Measurements from ENCODE around the gene PREX1. TPM values are rescaled to one million over a fixed set of nuclear protein-coding genes. Genes with fewer than 3 reads are reported as not detected.

The PREX1 gene
- total RNA-seq, 2 experiments from 2014 or later: 20.7 to 25.3 TPM

GRCh38 chr20:48777821-48778220 is 50.0 kb downstream of the PREX1 start:
- Histone ChIP-seq H3K9me2 (ENCODE audit: insufficient read depth, low read length) (no peaks in the 10 kb centered on the region), H3K4me3 (ENCODE audit: low read depth, low read length, poor library complexity, severe bottlenecking) (no peak overlapping the region), H3K79me2 (ENCODE audit: insufficient read depth, low read depth, low read length) (peaks cover 15% of the 10 kb centered on the region; the same call in 1 of the 2 replicates), H3K27ac (ENCODE audit: low read depth, low read length, poor library complexity, severe bottlenecking) (no peak overlapping the region), H3K36me3 (ENCODE audit: insufficient read depth, low read length) (peaks cover 11% of the 10 kb centered on the region; the same call in 1 of the 2 replicates), H3K9me3 (ENCODE audit: low read length) (peaks cover 34% of the 10 kb centered on the region), H2AFZ (ENCODE audit: low read length) (no peak overlapping the region), H3K4me2 (ENCODE audit: low read length) (no peak overlapping the region), H4K20me1 (ENCODE audit: insufficient read depth, low read length) (no peaks in the 10 kb centered on the region), H3K4me1 (ENCODE audit: insufficient read depth, low read length, poor library complexity, severe bottlenecking) (peaks cover 34% of the 10 kb centered on the region)
- no peak for DNase-seq (ENCODE audit: low spot score)
- ChIA-PET CTCF (ENCODE audit: unreplicated experiment) (no interaction called here), POLR2A (interaction anchor here (1.3 kb wide), 1 partner anchor 10 kb away, joined by 3 read pairs; no protein-coding TSS in a partner anchor)
- BruUV-seq (replicated peaks): no TSS peak
- intact Hi-C loops (cut with micrococcal nuclease; ENCODE audit: unreplicated experiment): no loop called here
- no peak for TF ChIP-seq CTCF (conservative IDR thresholded peaks at IDR 0.05; ENCODE audit: low read length)
- TF ChIP-seq EZH2phosphoT487 (IDR thresholded peaks at IDR 0.05; ENCODE audit: borderline replicate concordance, low read depth, low read length): no peak

GRCh38 chr20:48777005-48777404 is 50.8 kb downstream of the PREX1 start:
- ChIA-PET CTCF (ENCODE audit: unreplicated experiment) (no interaction called here), POLR2A (interaction anchor here (1.3 kb wide), 1 partner anchor 11 kb away, joined by 3 read pairs; no protein-coding TSS in a partner anchor)
- intact Hi-C loops (cut with micrococcal nuclease; ENCODE audit: unreplicated experiment): no loop called here

More at GRCh38 chr20:48777005-48777404, 50.8 kb downstream of the PREX1 start:
- H3K4me3 ChIP-seq (ENCODE audit: low read depth, low read length, poor library complexity, severe bottlenecking): no peak overlapping the region
- no peaks in the 10 kb centered on the region for H3K9me2 ChIP-seq (ENCODE audit: insufficient read depth, low read length)
- peaks cover 34% of the 10 kb centered on the region for H3K4me1 ChIP-seq (ENCODE audit: insufficient read depth, low read length, poor library complexity, severe bottlenecking)
- no peak for DNase-seq (ENCODE audit: low spot score)
- no peak overlapping the region for H2AFZ ChIP-seq (ENCODE audit: low read length)
- peaks cover 11% of the 10 kb centered on the region; the same call in 1 of the 2 replicates for H3K36me3 ChIP-seq (ENCODE audit: insufficient read depth, low read length)
- TF ChIP-seq CTCF (conservative IDR thresholded peaks at IDR 0.05; ENCODE audit: low read length) (no peak), EZH2phosphoT487 (IDR thresholded peaks at IDR 0.05; ENCODE audit: borderline replicate concordance, low read depth, low read length) (no peak)
- H3K4me2 ChIP-seq (ENCODE audit: low read length): no peak overlapping the region
- BruUV-seq (replicated peaks): no TSS peak
- H4K20me1 ChIP-seq (ENCODE audit: insufficient read depth, low read length): no peaks in the 10 kb centered on the region
- H3K79me2 ChIP-seq (ENCODE audit: insufficient read depth, low read depth, low read length): peaks cover 15% of the 10 kb centered on the region; the same call in 1 of the 2 replicates
- no peak overlapping the region for H3K27ac ChIP-seq (ENCODE audit: low read depth, low read length, poor library complexity, severe bottlenecking)
- peaks cover 34% of the 10 kb centered on the region for H3K9me3 ChIP-seq (ENCODE audit: low read length)

Data from OCI-LY7 (cell line).